ACHN (cell line): ENCODE results near the gene TMEM72.

ENCODE experiments used
- DNase-seq: peaks from one replicate; pipeline ENCODE4 v3.0.0-alpha.2; 2015
- in situ Hi-C: cut with HindIII; loops from 2 replicates; pipeline ENCODE4 v1.10.0; 2017; ENCODE audit warnings: low sequenced_read_pairs, low pct_ligation_motif_present, low pct_unique_long_range_greater_than_20kb

TMEM72 gene

DNA sequence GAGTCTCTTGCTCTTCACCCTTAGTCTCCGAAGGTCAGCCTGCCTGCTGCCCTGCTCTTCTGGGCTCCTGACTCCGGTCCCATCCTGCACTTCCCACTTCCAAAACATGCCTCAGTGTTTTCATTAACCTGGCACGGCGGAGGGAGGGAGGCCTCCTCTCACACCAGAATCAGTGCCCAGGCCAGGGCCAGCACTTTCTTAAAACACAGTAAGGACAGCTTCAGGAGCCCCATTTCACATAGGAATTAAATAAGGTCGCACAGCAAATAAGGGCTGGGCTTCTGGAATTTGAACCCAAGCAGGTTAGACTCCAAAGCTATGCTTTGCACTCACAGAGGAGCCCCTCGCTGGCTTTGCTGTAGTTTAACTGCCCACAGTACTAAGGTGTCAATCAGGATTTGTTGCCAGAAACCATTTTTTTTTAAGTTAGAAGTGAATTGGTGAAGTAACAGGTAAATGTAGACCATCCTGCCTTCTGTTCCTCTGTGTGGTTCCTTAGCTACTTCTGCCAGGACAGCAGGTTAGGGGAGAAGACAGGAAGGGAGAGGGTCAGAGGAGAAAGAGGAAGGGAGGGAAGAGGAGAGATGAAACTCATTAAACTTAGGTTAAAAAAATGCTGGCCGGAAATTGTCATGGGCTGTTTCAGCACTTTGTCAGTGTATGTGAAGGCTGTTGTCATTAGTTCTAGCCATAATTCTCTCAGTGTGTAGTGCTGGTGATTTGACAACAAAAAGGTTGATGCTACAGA lies 49.5 kb downstream of the TMEM72 start:
- in situ Hi-C loops: no loop called here
- no peak for DNase-seq

- in situ Hi-C loops: no loop called here
- no peak for DNase-seq
Observed at GRCh38 chr10:44961230-44961571, 50.1 kb downstream of the TMEM72 start.

- in situ Hi-C loops: no loop called here
- no peak for DNase-seq
Observed at GRCh38 chr10:44961931-44962750, 51.0 kb downstream of the TMEM72 start.

DNA sequence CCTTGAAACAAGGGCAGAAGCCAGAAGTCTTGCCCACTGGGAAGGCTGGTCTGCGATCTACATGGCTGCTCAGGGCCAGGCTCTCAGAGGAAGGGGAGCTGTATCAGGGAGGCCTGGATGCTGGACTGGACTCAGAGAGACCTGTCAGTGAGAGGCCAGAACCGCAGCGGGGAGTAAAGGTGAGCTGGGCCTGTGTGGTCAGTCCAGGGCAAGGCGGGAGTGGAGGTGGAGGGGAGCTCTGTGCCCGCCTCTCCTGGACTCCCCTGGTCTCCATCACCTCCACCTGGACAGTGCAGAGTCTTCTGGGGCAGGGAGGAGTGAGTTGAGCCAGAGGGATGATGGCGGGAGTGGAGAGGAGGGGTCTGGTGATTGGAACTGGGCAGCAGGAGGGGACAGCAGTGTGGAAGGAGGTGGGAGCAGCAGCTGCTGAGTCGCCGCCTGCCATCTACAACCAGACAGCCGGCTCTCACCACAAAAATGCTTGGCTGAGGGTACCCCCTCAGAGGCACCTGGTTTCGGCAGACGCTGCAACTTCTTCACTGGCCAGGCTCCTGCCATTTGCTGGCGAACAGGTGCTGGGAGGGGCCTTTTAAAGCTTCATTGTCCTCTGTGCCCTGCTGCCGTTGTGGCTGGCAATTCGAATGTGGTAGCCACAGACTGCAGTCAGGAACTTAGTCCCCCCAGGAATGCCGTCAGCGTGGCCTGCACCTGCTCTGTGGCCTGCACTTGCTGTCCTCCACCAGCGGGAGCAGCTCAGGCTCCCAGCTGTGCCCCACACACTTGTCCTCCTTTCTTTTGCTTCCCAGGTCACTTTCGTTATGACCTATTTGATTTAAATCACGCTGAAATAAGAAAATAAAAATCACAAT lies 52.0 kb downstream of the TMEM72 start:
- DNase-seq: peak; percentile 28
- in situ Hi-C loops: no loop called here

DNA sequence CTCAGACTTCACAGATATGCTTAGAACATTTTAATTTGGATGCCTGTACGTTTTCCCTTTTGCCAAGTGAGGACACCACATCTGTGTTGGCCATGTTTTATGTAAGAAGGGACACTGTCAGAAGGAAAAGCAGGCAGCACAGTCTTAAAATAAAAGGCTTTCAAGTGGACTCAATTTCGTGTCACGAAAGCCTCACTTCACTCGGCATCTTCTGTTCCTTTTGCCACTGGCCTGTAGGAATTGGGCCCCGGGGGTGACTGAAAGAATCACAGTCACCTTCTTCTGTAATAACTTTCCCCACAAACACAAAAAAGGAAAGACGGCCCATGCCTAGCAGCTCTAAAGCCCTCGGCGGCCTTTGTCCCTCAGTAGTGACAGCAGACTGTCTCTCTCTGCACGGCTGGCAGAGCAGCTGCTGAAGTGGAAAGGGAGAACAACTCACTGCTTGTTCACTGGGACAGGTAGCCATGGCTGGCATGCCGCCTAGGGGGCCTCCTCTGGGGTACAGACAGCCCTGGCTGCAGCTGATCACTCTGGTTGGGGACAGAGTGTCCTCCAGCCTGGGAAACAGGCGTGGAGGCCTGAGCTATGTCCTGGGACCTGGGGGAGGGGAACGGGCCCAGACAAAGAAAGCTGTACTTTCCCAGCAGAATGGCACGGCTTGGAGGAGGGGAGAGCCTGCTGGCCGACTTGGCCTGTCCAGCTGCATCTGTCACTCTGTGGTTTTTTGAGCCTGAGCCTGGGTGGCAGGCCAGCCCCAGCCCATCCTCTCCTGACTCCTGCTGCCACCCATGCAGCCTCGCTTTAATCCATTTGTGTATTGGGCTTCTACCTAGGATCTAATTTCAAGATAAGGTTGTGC lies 52.9 kb downstream of the TMEM72 start:
- DNase-seq: no peak
- in situ Hi-C loops: no loop called here

- in situ Hi-C loops: no loop called here
- DNase-seq: no peak
Observed at GRCh38 chr10:44965104-44965503, 54.0 kb downstream of the TMEM72 start.

DNA sequence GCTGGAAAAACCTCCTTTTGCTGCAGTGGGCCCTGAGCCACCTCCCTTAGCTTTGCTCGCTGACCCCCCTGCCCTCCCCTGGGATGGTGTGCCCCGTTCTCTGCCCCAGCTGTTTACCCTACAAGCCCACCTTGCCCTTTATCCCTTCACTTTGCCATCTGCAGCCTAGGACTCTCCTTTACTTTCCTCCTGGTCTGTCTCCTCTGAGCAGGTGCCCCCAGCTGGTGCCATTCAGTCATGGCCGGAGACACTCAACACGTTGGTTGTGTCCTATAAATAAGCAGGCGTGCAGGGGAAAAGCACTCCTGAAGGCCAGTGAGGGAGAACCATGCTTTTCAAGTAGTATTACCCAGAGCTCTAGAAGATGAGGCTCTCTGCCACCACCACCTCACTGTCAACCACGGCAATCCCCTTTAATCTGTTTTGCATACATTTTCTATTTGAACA lies 54.5 kb downstream of the TMEM72 start:
- in situ Hi-C loops: no loop called here
- no peak for DNase-seq

- DNase-seq: no peak
- in situ Hi-C loops: no loop called here
Observed at GRCh38 chr10:44966129-44966815, 55.1 kb downstream of the TMEM72 start.

- DNase-seq: no peak
- in situ Hi-C loops: no loop called here
Observed at GRCh38 chr10:44966816-44967509, 55.8 kb downstream of the TMEM72 start.

DNA sequence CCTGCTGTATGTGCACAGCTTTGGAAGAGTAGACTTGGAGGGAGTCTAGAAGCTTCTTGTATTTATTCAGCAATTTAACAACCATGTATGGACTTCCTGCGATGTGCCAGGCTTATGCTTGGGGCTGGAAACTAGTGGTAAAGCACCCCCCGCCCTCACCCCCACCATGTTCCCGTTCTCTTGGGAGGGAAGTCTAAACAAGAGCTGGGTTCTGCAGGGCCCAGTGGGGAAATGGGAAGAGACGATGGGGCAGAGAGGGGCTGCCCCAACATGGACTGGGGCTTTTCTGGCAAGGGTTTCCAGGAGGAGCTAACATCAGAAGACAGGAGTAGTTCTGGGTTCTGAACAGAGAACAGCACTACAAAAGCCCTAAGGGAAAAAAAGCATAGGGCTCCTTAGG lies 56.5 kb downstream of the TMEM72 start:
- DNase-seq: no peak
- in situ Hi-C loops: no loop called here

DNA sequence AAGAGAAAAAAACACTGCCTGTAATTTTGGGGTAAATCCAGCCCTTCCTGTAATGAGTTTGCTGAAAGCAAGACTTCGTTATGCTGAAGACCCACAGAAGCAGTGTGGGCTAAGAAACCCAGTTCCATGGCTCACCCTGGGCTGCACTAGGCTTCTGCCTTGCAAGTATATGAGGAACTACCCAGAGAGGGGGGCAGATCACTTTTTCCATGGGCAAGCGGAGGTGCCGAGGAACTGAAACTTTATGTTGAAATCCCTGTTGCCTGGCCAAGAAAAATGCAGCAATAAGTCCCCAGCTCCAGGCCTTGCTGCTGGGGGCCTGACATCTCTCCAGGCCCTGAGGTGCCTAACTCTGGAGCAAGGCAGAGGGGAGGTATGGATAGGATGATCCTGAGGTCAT lies 57.0 kb downstream of the TMEM72 start:
- DNase-seq: no peak
- in situ Hi-C loops: no loop called here

GRCh38 chr10:44968500-44969400 lies 57.6 kb downstream of the TMEM72 start:
- DNase-seq: no peak
- in situ Hi-C loops: no loop called here

DNA sequence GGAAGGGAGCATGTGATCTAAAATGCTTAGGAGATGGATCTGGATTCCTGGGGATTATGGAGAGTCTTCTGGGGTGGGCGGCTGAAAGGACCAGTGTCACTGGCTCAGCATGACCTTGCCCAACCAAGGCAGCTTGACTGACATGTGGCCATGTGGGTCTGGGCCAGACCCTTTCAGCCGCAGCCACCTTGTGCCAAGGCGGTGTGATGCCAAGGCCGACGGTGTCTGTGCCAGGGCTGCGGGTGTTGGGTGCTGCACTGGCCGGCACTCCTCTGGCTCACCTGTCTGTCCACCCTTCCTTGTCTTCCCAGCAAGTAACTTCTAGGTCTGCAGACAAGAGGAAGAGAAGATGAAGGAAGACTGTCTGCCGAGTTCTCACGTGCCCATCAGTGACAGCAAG lies 58.7 kb downstream of the TMEM72 start:
- in situ Hi-C loops: no loop called here
- no peak for DNase-seq

DNA sequence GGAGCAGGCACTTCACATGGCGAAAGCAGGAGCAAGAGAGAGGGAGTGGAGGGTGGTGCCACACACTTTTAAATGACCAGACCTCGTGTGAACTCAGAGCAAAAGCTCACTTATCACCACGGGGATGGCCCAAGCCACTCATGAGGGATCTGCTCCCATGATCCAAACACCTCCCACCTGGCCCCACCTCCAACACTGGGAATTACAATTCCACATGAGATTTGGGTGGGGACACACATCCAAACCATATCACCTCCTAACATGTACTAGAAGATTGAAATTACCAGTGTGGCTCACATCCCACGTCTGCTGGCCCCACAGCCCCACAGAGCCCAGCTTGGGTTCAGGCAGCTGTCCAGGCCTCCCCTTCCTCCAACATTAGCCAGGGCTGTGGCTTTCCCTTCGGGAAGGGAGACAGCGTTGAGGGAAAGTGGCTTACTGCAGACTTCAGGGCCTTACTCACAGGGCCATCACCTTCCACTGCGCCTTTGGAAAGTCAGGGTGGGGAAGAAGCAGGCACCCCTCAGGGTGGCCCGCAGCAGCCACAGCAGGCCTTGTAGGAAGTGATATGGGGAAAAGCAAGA lies 59.8 kb downstream of the TMEM72 start:
- no peak for DNase-seq
- in situ Hi-C loops: no loop called here

DNA sequence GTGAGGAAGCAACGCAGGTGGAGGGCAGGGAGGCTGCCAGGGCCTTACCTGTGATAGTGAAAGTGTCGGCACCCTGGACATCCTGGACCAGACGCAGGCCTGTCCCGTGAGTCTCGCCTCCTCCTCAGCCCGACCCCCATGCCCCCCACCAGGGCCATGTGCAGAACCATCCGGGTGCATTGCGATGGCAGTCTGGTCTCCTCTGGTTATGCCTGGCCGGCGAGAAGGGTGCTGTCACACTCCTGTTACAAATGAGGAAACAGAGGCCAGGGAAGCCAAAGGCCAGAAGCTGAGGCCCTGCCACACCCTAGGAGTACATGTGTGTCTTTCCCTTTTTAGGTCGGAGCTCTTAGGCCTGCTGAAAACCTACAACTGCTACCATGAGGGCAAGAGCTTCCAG lies 60.3 kb downstream of the TMEM72 start:
- in situ Hi-C loops: no loop called here
- DNase-seq: no peak
